Stimulated activated naive CD4-positive, alpha-beta T cell (primary cell): Measurements from ENCODE around the gene CHCHD6.

Experiments
- DNase-seq, 6 experiments: peaks; one replicate each; lab custom pipeline; 2025; lab: John Stamatoyannopoulos, UW

Gene CHCHD6

GRCh38 chr3:126859415-126860246, 155.6 kb downstream of the CHCHD6 start:
- no peak for DNase-seq

GRCh38 chr3:126865736-126866135, 161.7 kb downstream of the CHCHD6 start:
- no peak for DNase-seq

- DNase-seq, result no peak
Observed at GRCh38 chr3:126866175-126866759, 162.2 kb downstream of the CHCHD6 start.

GRCh38 chr3:126867190-126867862, 163.3 kb downstream of the CHCHD6 start:
- DNase-seq, result no peak

- DNase-seq, result no peak
Observed at GRCh38 chr3:126867863-126868200, 163.8 kb downstream of the CHCHD6 start.

- no peak for DNase-seq
Observed at GRCh38 chr3:126870608-126871210, 166.7 kb downstream of the CHCHD6 start.

- DNase-seq, result no peak
Observed at GRCh38 chr3:126872701-126873342, 168.8 kb downstream of the CHCHD6 start.

GRCh38 chr3:126873416-126873815, 169.4 kb downstream of the CHCHD6 start:
- DNase-seq, result no peak

- DNase-seq, result no peak
Observed at GRCh38 chr3:126878664-126879063, 174.6 kb downstream of the CHCHD6 start.

- DNase-seq, result no peak
Observed at GRCh38 chr3:126880901-126881300, 176.9 kb downstream of the CHCHD6 start.

- no peak for DNase-seq
Observed at GRCh38 chr3:126881861-126882260, 177.8 kb downstream of the CHCHD6 start.

GRCh38 chr3:126883241-126883640, 179.2 kb downstream of the CHCHD6 start:
- no peak for DNase-seq

- DNase-seq, result no peak
Observed at GRCh38 chr3:126885425-126885824, 181.4 kb downstream of the CHCHD6 start.

- DNase-seq, result no peak
Observed at GRCh38 chr3:126886217-126886616, 182.2 kb downstream of the CHCHD6 start.

- DNase-seq, result no peak
Observed at GRCh38 chr3:126887686-126888085, 183.6 kb downstream of the CHCHD6 start.

GRCh38 chr3:126888186-126888760, 184.2 kb downstream of the CHCHD6 start:
- no peak for DNase-seq

GRCh38 chr3:126889276-126890201, 185.5 kb downstream of the CHCHD6 start:
- DNase-seq, result no peak

- DNase-seq, result no peak
Observed at GRCh38 chr3:126891141-126891540, 187.1 kb downstream of the CHCHD6 start.

- DNase-seq, result no peak
Observed at GRCh38 chr3:126891791-126892190, 187.8 kb downstream of the CHCHD6 start.

GRCh38 chr3:126893651-126894050, 189.6 kb downstream of the CHCHD6 start:
- DNase-seq, result no peak

GRCh38 chr3:126894475-126894874, 190.4 kb downstream of the CHCHD6 start:
- DNase-seq, result no peak
